Smooth muscle cell (in vitro differentiated cells): ENCODE data around the gene MYT1. TPM values are rescaled to one million over a fixed set of nuclear protein-coding genes. Genes with fewer than 3 reads are reported as not detected.

ENCODE experiments used
- DNase-seq: peaks from one replicate; lab custom pipeline; 2025; ENCODE audit not compliant: unreplicated experiment; lab: John Stamatoyannopoulos, UW
- H2AFZ ChIP-seq: fragments of 200-600 bp; sonication (generic); 2 replicates; pipeline ENCODE4 v1.6.0; 2016; ENCODE audit warnings: antibody characterized with exemption, low read depth, mild to moderate bottlenecking
- H3F3A ChIP-seq: fragments of 200-600 bp; sonication (generic); 2 replicates; pipeline ENCODE4 v1.6.0; 2017; ENCODE audit warnings: antibody characterized with exemption, low read depth
- H3K27ac ChIP-seq: fragments of 200-600 bp; sonication (generic); 2 replicates; pipeline ENCODE4 v1.5.1; 2016; ENCODE audit warnings: low read depth, mild to moderate bottlenecking
- H3K27me3 ChIP-seq: fragments of 200-600 bp; sonication (generic); 2 replicates; pipeline ENCODE4 v1.6.1; 2016; ENCODE audit warnings: low read depth, mild to moderate bottlenecking
- H3K36me3 ChIP-seq: fragments of 200-600 bp; sonication (generic); 2 replicates; pipeline ENCODE4 v1.5.1; 2016; ENCODE audit warnings: low read depth
- H3K4me1 ChIP-seq: fragments of 200-600 bp; sonication (generic); 2 replicates; pipeline ENCODE4 v1.5.1; 2016; ENCODE audit warnings: low read depth
- H3K4me2 ChIP-seq: fragments of 200-600 bp; sonication (generic); 2 replicates; pipeline ENCODE4 v1.6.0; 2016; ENCODE audit warnings: mild to moderate bottlenecking
- H3K4me3 ChIP-seq: fragments of 200-600 bp; sonication (generic); 2 replicates; pipeline ENCODE4 v1.5.1; 2016; ENCODE audit warnings: mild to moderate bottlenecking
- H3K79me2 ChIP-seq: fragments of 200-600 bp; sonication (generic); 2 replicates; pipeline ENCODE4 v1.6.0; 2016; ENCODE audit warnings: low read depth, mild to moderate bottlenecking
- H3K9ac ChIP-seq: fragments of 200-600 bp; sonication (generic); 2 replicates; pipeline ENCODE4 v1.6.0; 2016; ENCODE audit warnings: low read depth
- H3K9me3 ChIP-seq: fragments of 200-600 bp; sonication (generic); replicated peaks from 2 replicates; pipeline ENCODE4 v1.5.1; 2016; ENCODE audit warnings: low read depth
- H4K20me1 ChIP-seq: fragments of 200-600 bp; sonication (generic); 2 replicates; pipeline ENCODE4 v1.6.0; 2016; ENCODE audit warnings: low read depth
- CTCF ChIP-seq: fragments of 200-600 bp; sonication (generic); IDR thresholded peaks from 2 replicates; pipeline ENCODE4 v1.5.1; 2017; ENCODE audit warnings: borderline replicate concordance, mild to moderate bottlenecking, antibody characterized with exemption; ENCODE audit not compliant: insufficient read depth, poor library complexity, severe bottlenecking
- WGBS: methylation state at CpG from one replicate; pipeline ENCODE4 v1.1.7; 2016; ENCODE audit warnings: low lambda C conversion rate; 5-methylcytosine and 5-hydroxymethylcytosine counted together
- polyA plus RNA-seq: library from polyadenylated mRNA; unstranded; fragments of >200 nt; fragmentation: Nextera tagmentation; extraction: Ambion mirVana; gene quantifications from 2 replicates; pipeline ENCODE4 v1.2.1, GENCODE V29; 2016
- total RNA-seq: library from RNA; depleted of rRNA; stranded (reverse); fragments of >200 nt; gene quantifications from 2 replicates; pipeline ENCODE4 v1.2.3, GENCODE V29; 2014

The MYT1 gene
- total and polyA plus RNA-seq, 2 experiments from 2014 or later: 0.09 TPM; not detected in 1

GRCh38 chr20:64207641-64208590 lies 43.7 kb downstream of the MYT1 start:
- Histone ChIP-seq H3K4me2 (no peak overlapping the region), H3K9me3 (no peaks in the 10 kb centered on the region), H4K20me1 (no peaks in the 10 kb centered on the region), H3K27ac (no peak overlapping the region), H3K79me2 (no peaks in the 10 kb centered on the region), H3K27me3 (no peaks in the 10 kb centered on the region), H3F3A (no peaks in the 10 kb centered on the region), H3K9ac (no peak overlapping the region), H2AFZ (no peak overlapping the region), H3K4me3 (no peak overlapping the region), H3K36me3 (no peaks in the 10 kb centered on the region), H3K4me1 (peaks cover 9% of the 10 kb centered on the region)
- WGBS: 92% methylated on average over 25 of the region's 25 CpGs
- TF ChIP-seq CTCF: no peak
- no peak for DNase-seq

- no peak for TF ChIP-seq CTCF
- Histone ChIP-seq H3K4me2 (no peak overlapping the region), H3K9ac (no peak overlapping the region), H3F3A (no peaks in the 10 kb centered on the region), H3K27ac (no peak overlapping the region), H3K4me3 (no peak overlapping the region), H3K9me3 (no peaks in the 10 kb centered on the region), H3K27me3 (no peaks in the 10 kb centered on the region), H3K36me3 (no peaks in the 10 kb centered on the region), H2AFZ (no peak overlapping the region), H3K4me1 (no peaks in the 10 kb centered on the region), H4K20me1 (no peaks in the 10 kb centered on the region), H3K79me2 (no peaks in the 10 kb centered on the region)
- 94% methylated on average over 7 of the region's 7 CpGs for WGBS
- DNase-seq: no peak
These were observed 44.9 kb downstream of the MYT1 start for GRCh38 chr20:64209148-64209547.

- Histone ChIP-seq H4K20me1 (no peaks in the 10 kb centered on the region), H3F3A (no peaks in the 10 kb centered on the region), H3K4me3 (no peak overlapping the region), H3K27me3 (no peaks in the 10 kb centered on the region), H3K9ac (no peak overlapping the region), H3K4me1 (no peaks in the 10 kb centered on the region), H3K36me3 (no peaks in the 10 kb centered on the region), H3K79me2 (no peaks in the 10 kb centered on the region), H3K9me3 (no peaks in the 10 kb centered on the region), H3K27ac (no peak overlapping the region), H2AFZ (no peak overlapping the region), H3K4me2 (no peak overlapping the region)
- no peak for DNase-seq
- WGBS: 79% methylated on average over 15 of the region's 15 CpGs
- TF ChIP-seq CTCF: no peak
These were observed 46.6 kb downstream of the MYT1 start for GRCh38 chr20:64210656-64211369.
